KOPT-K1 (cell line): ENCODE results near the gene THUMPD2.

Experiments used
- H3K27ac ChIP-seq: fragments of 200-600 bp; sonication (generic); 2 replicates; pipeline ENCODE4 v1.5.1; 2016; ENCODE audit warnings: antibody characterized with exemption, mild to moderate bottlenecking, low read depth, low read length; ENCODE audit not compliant: poor library complexity, severe bottlenecking
- H3K36me3 ChIP-seq: fragments of 200-600 bp; sonication (generic); 2 replicates; pipeline ENCODE4 v1.5.1; 2017; ENCODE audit warnings: antibody characterized with exemption, mild to moderate bottlenecking, low read length, moderate library complexity; ENCODE audit not compliant: insufficient read depth
- H3K9me3 ChIP-seq: fragments of 200-600 bp; sonication (generic); 2 replicates; pipeline ENCODE4 v1.5.1; 2017; ENCODE audit warnings: antibody characterized with exemption, low read length, mild to moderate bottlenecking; ENCODE audit not compliant: insufficient read depth, poor library complexity, severe bottlenecking

The THUMPD2 gene

GRCh38 chr2:39779927-39780326 lies 869 bp upstream of the THUMPD2 start:
- H3K9me3 ChIP-seq = no peaks in the 10 kb centered on the region
- H3K36me3 ChIP-seq = peaks cover 19% of the 10 kb centered on the region
- no peak overlapping the region for H3K27ac ChIP-seq

GRCh38 chr2:39779341-39779851 lies 338 bp upstream of the THUMPD2 start:
- peak overlapping the region; percentile 86 for H3K27ac ChIP-seq
- H3K36me3 ChIP-seq = peaks cover 24% of the 10 kb centered on the region
- no peaks in the 10 kb centered on the region for H3K9me3 ChIP-seq

GRCh38 chr2:39778233-39778632 lies 825 bp downstream of the THUMPD2 start:
- peak overlapping the region; percentile 86 for H3K27ac ChIP-seq
- peaks cover 32% of the 10 kb centered on the region for H3K36me3 ChIP-seq
- no peaks in the 10 kb centered on the region for H3K9me3 ChIP-seq

GRCh38 chr2:39772812-39773152 lies 6.3 kb downstream of the THUMPD2 start:
- H3K27ac ChIP-seq = no peak overlapping the region
- H3K36me3 ChIP-seq = peaks cover 86% of the 10 kb centered on the region
- no peaks in the 10 kb centered on the region for H3K9me3 ChIP-seq

GRCh38 chr2:39772086-39772811 lies 6.8 kb downstream of the THUMPD2 start:
- Histone ChIP-seq H3K9me3 (no peaks in the 10 kb centered on the region), H3K36me3 (peaks cover 90% of the 10 kb centered on the region), H3K27ac (no peak overlapping the region)

GRCh38 chr2:39762448-39762847 lies 16.6 kb downstream of the THUMPD2 start:
- H3K27ac ChIP-seq = no peak overlapping the region
- H3K9me3 ChIP-seq = no peaks in the 10 kb centered on the region
- peaks cover 98% of the 10 kb centered on the region for H3K36me3 ChIP-seq

GRCh38 chr2:39757156-39757555 lies 21.9 kb downstream of the THUMPD2 start:
- Histone ChIP-seq H3K27ac (no peak overlapping the region), H3K36me3 (peaks cover 99% of the 10 kb centered on the region)

GRCh38 chr2:39755466-39755865 lies 23.6 kb downstream of the THUMPD2 start:
- no peak overlapping the region for H3K27ac ChIP-seq
- H3K9me3 ChIP-seq = no peaks in the 10 kb centered on the region
- H3K36me3 ChIP-seq = peaks cover 99% of the 10 kb centered on the region

More at GRCh38 chr2:39757156-39757555, 21.9 kb downstream of the THUMPD2 start:
- no peaks in the 10 kb centered on the region for H3K9me3 ChIP-seq

GRCh38 chr2:39743269-39743776 lies 35.7 kb downstream of the THUMPD2 start:
- Histone ChIP-seq H3K27ac (no peak overlapping the region), H3K36me3 (peaks cover 94% of the 10 kb centered on the region), H3K9me3 (no peaks in the 10 kb centered on the region)

GRCh38 chr2:39741871-39742270 lies 37.2 kb downstream of the THUMPD2 start:
- no peaks in the 10 kb centered on the region for H3K9me3 ChIP-seq
- peaks cover 98% of the 10 kb centered on the region for H3K36me3 ChIP-seq
- H3K27ac ChIP-seq = no peak overlapping the region

- Histone ChIP-seq H3K27ac (no peak overlapping the region), H3K36me3 (peaks cover 98% of the 10 kb centered on the region), H3K9me3 (no peaks in the 10 kb centered on the region)
Measured at GRCh38 chr2:39739386-39739785, 39.7 kb downstream of the THUMPD2 start.

GRCh38 chr2:39738936-39739335 lies 40.1 kb downstream of the THUMPD2 start:
- Histone ChIP-seq H3K27ac (no peak overlapping the region), H3K36me3 (peaks cover 98% of the 10 kb centered on the region)

GRCh38 chr2:39737661-39738060 lies 41.4 kb downstream of the THUMPD2 start:
- H3K36me3 ChIP-seq = peaks cover 98% of the 10 kb centered on the region
- H3K27ac ChIP-seq = no peak overlapping the region
- no peaks in the 10 kb centered on the region for H3K9me3 ChIP-seq

More at GRCh38 chr2:39738936-39739335, 40.1 kb downstream of the THUMPD2 start:
- H3K9me3 ChIP-seq = no peaks in the 10 kb centered on the region

GRCh38 chr2:39736640-39737039 lies 42.4 kb downstream of the THUMPD2 start:
- Histone ChIP-seq H3K27ac (no peak overlapping the region), H3K36me3 (peaks cover 98% of the 10 kb centered on the region), H3K9me3 (no peaks in the 10 kb centered on the region)

GRCh38 chr2:39735648-39736047 lies 43.4 kb downstream of the THUMPD2 start:
- no peak overlapping the region for H3K27ac ChIP-seq
- peaks cover 98% of the 10 kb centered on the region for H3K36me3 ChIP-seq

GRCh38 chr2:39734445-39734844 lies 44.6 kb downstream of the THUMPD2 start:
- Histone ChIP-seq H3K27ac (no peak overlapping the region), H3K9me3 (no peaks in the 10 kb centered on the region), H3K36me3 (peaks cover 95% of the 10 kb centered on the region)

More at GRCh38 chr2:39735648-39736047, 43.4 kb downstream of the THUMPD2 start:
- H3K9me3 ChIP-seq = no peaks in the 10 kb centered on the region
